VCaP (cell line): ENCODE results near the gene ISOC2.
"Not testable (repeated sequence)": the region's sequence is repeated elsewhere in the genome, so short reads cannot be mapped to it uniquely, and the experiment has no call there.

ENCODE experiments used
- H3K27ac ChIP-seq: fragments of 450-650 bp; 2 replicates; pipeline ENCODE4 v1.5.1; 2017
- TF ChIP-seq, protein P1 (sequence below): fragments of 450-650 bp; conservative IDR thresholded peaks from 2 replicates; pipeline ENCODE4 v1.5.1; 2017; ENCODE audit warnings: mild to moderate bottlenecking, moderate library complexity

Gene ISOC2

DNA sequence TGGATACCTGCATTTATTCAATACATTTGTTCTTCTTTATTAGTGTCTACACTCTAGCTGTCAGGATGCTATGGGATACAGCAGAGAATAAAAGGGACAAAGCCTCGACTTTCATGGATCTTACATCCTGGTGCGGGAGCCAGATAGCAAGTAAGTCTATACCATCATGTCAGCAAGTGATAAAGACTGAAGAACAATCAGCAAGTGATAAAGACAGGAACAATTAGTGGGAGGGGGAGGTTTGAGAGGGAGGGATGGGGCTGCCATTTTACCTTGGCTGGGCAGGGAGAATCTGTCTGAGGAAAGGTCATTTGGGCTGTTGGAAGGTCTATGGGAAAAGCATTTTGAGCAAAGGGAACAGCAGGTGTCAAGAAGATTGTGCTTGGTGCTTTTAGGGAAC is 51.3 kb downstream of the ISOC2 start:
- no peak overlapping the region for H3K27ac ChIP-seq
- TF ChIP-seq, protein P1, sequence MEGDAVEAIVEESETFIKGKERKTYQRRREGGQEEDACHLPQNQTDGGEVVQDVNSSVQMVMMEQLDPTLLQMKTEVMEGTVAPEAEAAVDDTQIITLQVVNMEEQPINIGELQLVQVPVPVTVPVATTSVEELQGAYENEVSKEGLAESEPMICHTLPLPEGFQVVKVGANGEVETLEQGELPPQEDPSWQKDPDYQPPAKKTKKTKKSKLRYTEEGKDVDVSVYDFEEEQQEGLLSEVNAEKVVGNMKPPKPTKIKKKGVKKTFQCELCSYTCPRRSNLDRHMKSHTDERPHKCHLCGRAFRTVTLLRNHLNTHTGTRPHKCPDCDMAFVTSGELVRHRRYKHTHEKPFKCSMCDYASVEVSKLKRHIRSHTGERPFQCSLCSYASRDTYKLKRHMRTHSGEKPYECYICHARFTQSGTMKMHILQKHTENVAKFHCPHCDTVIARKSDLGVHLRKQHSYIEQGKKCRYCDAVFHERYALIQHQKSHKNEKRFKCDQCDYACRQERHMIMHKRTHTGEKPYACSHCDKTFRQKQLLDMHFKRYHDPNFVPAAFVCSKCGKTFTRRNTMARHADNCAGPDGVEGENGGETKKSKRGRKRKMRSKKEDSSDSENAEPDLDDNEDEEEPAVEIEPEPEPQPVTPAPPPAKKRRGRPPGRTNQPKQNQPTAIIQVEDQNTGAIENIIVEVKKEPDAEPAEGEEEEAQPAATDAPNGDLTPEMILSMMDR = no peak

DNA sequence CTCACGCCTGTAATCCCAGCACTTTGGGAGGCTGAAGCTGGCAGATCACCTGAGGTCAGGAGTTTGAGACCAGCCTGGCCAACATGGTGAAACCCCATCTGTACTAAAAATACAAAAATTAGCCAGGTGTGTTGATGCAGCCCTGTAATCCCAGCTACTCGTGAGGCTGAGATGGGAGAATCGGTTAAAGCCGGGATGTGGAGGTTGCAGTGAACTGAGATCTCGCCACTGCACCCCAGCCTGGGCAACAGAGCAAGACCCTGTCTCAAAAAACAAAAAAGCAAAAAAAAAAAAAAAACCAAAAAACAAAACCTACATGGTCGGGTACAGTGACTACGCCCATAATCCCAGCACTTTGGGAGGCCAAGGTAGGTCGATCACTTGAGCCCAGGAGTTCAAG is 52.3 kb downstream of the ISOC2 start:
- not testable (repeated sequence) for H3K27ac ChIP-seq

DNA sequence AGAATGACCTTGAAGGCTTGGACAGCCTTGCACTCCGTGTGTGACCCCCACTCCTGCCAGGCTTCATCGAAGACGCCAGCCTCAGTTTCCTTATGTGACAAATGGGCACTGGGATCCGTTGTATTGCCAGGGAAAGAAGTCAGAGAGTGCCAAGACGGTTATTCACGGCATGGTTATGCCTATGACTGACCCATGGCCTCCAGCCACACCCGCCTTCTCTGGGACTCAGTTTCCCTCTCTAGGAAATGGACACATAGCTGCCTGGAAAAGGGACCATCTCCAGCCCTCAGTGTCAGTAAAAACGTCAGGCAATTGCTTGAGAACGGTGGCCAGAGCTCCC is 52.9 kb downstream of the ISOC2 start:
- peak overlapping the region; percentile 96 for H3K27ac ChIP-seq
- TF ChIP-seq, protein P1 = no peak

DNA sequence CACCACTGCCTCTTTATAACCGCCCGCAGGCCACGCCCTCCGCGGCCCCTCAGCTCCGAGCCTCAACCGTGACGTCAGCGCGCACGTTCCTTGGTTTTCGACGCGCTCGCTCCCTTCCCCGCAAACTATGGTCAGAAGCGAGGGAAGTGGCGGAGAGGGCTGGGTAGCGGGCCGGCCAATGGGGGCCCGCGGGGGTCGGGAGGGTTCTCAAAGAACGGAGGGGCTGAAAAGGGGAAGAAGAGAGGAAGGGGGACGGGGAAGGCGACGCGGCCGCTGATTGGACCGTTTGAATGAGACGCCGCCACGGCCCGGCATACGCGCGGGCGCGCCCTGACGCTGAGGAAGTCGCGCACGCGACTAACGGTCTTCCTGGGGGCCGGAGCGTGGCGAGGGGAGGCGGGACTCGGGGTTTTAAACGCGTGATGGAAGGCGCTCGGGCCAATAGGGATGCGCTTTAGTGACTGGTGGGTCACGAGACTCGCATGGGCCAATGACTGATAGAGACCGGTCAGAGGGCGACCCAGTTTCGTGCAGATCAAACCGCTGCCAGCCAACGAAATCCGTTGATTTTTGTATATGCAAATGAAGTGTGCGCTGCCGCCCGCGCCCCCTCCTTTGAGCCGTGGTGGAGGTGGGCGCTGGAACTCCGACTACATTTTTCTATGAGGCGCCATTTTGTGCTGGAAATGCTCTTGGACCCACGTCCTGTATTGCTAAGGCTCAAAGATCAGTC is 53.5 kb downstream of the ISOC2 start:
- TF ChIP-seq, protein P1 = no peak
- H3K27ac ChIP-seq = peak overlapping the region; percentile 96

DNA sequence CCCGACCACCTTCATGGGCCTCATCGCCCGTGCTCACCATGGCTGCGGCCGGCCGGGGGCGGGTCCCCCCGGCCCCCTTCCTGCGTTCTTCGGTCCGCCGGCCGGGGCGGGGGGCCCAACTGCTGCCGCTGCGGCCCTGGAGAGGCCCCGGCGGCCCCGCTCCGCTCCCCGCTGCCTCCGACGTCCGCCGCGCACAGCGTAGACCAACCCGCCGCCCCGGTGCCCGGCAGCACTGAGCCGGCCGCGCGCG is 54.0 kb downstream of the ISOC2 start, which contains the start of gene UBE2S:
UBE2S (minus strand) TSS at position 239 of the 250 bp plus-strand sequence; CDS start at position 40, 199 bp downstream.
- H3K27ac ChIP-seq = peak within 1 kb of the TSS; percentile 96

DNA sequence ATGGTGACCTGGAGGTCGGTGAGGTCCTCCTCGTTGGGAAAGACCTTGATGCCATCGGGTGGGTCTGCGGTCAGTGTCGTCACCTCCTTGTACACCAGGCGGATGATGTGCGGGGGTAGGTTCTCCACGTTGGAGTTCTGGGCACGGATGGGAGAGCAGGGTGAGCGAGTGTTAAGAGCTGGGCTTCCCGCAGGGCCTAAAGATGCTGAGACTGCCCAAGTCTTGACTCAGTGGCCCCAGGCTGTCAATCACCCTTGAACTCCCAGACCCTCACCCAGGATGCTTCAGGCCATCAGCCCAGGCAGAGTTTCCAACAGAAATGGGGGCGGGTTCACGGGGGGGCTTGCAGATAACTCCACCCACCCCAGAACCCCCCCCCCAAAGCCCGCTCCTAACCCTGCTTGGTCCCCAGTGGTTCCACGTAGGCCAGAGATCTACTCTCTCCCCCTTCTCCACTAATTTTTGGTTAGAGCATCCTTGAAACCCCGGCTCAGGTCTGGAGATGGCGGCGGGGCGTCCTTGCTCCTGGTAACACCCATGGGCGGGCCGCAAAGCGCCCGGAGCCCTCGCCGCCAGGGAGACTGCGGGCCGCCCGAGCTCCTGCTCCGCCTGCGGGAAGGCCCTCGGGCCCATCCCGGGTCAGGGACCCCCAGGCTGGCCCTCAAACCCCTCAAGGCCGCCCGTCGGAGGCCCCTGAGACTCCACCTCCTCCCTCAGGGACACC is 54.5 kb downstream of the ISOC2 start:
- H3K27ac ChIP-seq = peak overlapping the region; percentile 96
- TF ChIP-seq, protein P1 = no peak

DNA sequence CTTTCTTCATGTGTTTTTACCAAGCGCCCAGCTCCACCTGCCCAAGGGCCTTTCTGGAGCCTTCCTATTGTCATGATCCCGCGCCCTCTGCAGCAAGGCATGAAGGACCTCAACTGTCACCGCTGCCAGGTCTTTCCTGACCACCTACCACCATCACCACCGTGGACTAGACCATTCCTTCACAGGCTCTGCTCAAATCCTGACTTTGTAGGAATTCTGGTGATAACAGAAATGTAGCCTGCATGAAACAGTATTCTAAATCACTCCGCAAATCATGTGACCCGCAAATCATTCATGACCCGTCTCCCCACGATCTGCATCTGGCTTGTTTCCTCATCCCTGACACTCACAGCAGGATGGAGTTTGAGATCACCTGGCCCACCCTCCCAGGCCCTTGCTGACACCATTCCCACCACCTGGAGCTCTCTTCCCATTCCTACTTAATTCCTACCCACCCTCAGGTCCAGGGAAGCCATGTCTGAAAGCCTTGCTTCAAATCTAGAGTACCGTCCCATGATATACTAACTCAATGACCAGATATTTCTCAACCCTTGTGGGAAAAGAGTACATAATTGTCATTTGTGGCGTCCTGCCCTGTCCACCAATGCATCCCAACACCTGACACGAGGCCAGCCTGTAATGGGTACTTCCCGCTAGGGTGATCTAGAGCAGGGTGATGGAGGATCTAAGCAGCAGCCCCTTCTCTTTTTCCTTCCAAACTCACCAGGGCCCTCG is 55.2 kb downstream of the ISOC2 start:
- TF ChIP-seq, protein P1 = no peak
- H3K27ac ChIP-seq = peak overlapping the region; percentile 96; the same call in 1 of the 2 replicates

DNA sequence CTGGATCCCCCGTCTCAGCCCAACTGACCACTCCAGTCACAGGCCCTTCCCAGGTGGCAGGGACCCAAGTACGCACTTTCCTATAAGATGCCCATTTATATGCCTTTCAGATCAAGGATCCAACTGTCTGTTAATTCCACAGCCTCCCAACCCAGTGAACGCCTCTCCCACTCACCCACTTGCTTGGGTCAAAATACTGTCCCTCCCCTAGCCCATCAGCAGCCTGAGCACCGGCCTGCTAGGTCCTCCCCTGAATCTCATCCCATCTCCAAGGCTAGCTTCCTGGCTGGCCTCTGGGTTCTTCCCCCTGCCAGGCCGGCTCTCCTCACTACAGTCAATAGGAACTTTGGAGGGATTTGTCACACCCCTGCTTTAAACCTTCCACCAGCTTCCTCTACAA is 55.8 kb downstream of the ISOC2 start:
- peak overlapping the region; percentile 96; the same call in 1 of the 2 replicates for H3K27ac ChIP-seq
- TF ChIP-seq, protein P1 = no peak
